HepG2 (cell line): ENCODE results near the gene BIN1. TPM values are rescaled to one million over a fixed set of nuclear protein-coding genes. Genes with fewer than 3 reads are reported as not detected.

Experiments
- ATAC-seq: fragments of 200-7000 bp; cut with Tn5 transposase; 3 replicates; pipeline ENCODE4 v1.9.1; 2020; ENCODE audit warnings: mild to moderate bottlenecking, moderate library complexity
- BruUV-seq: library from RNA; stranded (reverse); fragments of 400-500 nt; replicated peaks from 2 replicates; lab custom pipeline; 2021; lab: Mats Ljungman, UMichigan
- CTCF ChIA-PET: fragments of 300-600 bp; formaldehyde crosslinking; extraction: SDS; loops from one replicate; lab custom pipeline; 2021; ENCODE audit warnings: low total read pairs, inconsistent platforms, low intra/inter-chr PET ratio; lab: Yijun Ruan, JAX
- POLR2A ChIA-PET: fragments of 350-600 bp; sonication (Branson Sonifier 250); formaldehyde crosslinking; loops from one replicate; lab custom pipeline; 2020; ENCODE audit warnings: antibody characterized with exemption, inconsistent platforms; lab: Yijun Ruan, JAX
- DNase-seq: peaks from one replicate; pipeline ENCODE4 v3.0.0-alpha.2; 2015; ENCODE audit warnings: low spot score
- FAIRE-seq: peaks from 3 replicates; lab custom pipeline; 2011; peaks lifted over from hg19 to GRCh38; lab: Jason Lieb, UNC
- H2AFZ ChIP-seq: one replicate; pipeline ENCODE4 v1.6.1; 2011; ENCODE audit warnings: low read length, inconsistent platforms
- H3K27ac ChIP-seq: fragments of 300-600 bp; 3 replicates; pipeline ENCODE4 v1.8.0; 2011; ENCODE audit warnings: mixed run types, mild to moderate bottlenecking, mixed read lengths, low read length, inconsistent platforms; ENCODE audit not compliant: insufficient read depth; ENCODE audit errors: extremely low read length
- H3K27me3 ChIP-seq, 2 experiments: fragments of 200-600 bp in 1 of 2; 2 replicates in 1 of 2; 3 replicates in 1 of 2; pipeline versions ENCODE4 v1.6.0 to v1.8.0; 2011; ENCODE audit warnings: low read length in 2 of 2, mild to moderate bottlenecking in 2 of 2, moderate library complexity in 2 of 2, inconsistent platforms in 1 of 2; ENCODE audit not compliant: insufficient read depth in 2 of 2, control insufficient read depth in 1 of 2
- H3K36me3 ChIP-seq, 2 experiments: fragments of 200-600 bp in 1 of 2; replicated peaks in 1 of 2; 2 replicates in 1 of 2; 3 replicates in 1 of 2; pipeline versions ENCODE4 v1.5.1 to v1.8.0; 2011; ENCODE audit warnings: low read length in 2 of 2, inconsistent platforms in 1 of 2; ENCODE audit not compliant: insufficient read depth in 2 of 2, control insufficient read depth in 1 of 2
- H3K4me1 ChIP-seq: 2 replicates; pipeline ENCODE4 v1.5.1; 2012; ENCODE audit warnings: low read length, inconsistent platforms; ENCODE audit not compliant: insufficient read depth
- H3K4me2 ChIP-seq: 2 replicates; pipeline ENCODE4 v1.6.0; 2011; ENCODE audit warnings: low read depth, low read length, inconsistent platforms
- H3K4me3 ChIP-seq, 3 experiments: fragments of 200-600 bp in 1 of 3; sonication (generic), shearing (Covaris generic) in 1 of 3; replicated peaks in 1 of 3; 2 replicates each; pipeline ENCODE4 v1.5.1; 2011 to 2016; ENCODE audit warnings: low read length in 3 of 3, inconsistent platforms in 2 of 3, low read depth in 2 of 3, mild to moderate bottlenecking in 2 of 3, control low read depth in 1 of 3, mixed read lengths in 1 of 3; ENCODE audit not compliant: insufficient read depth in 1 of 3
- H3K79me2 ChIP-seq: one replicate; pipeline ENCODE4 v1.6.1; 2011; ENCODE audit warnings: low read length, inconsistent platforms; ENCODE audit not compliant: insufficient read depth
- H3K9ac ChIP-seq: 2 replicates; pipeline ENCODE4 v1.6.0; 2011; ENCODE audit warnings: mild to moderate bottlenecking, low read depth, low read length, inconsistent platforms; ENCODE audit not compliant: insufficient read depth
- H3K9me3 ChIP-seq: 2 replicates; pipeline ENCODE4 v1.5.1; 2012; ENCODE audit warnings: mild to moderate bottlenecking, low read length
- H4K20me1 ChIP-seq: 2 replicates; pipeline ENCODE4 v1.6.0; 2011; ENCODE audit warnings: inconsistent platforms, mild to moderate bottlenecking, low read length, moderate library complexity; ENCODE audit not compliant: insufficient read depth
- AHDC1 ChIP-seq: sonication (generic); formaldehyde crosslinking; IDR thresholded peaks from 2 replicates; pipeline ENCODE4 v1.5.1; 2020; ENCODE audit warnings: mild to moderate bottlenecking, missing genetic modification reagents, borderline replicate concordance
- ARHGAP35 ChIP-seq: sonication (generic); formaldehyde crosslinking; IDR thresholded peaks from 2 replicates; pipeline ENCODE4 v1.9.0; 2022; ENCODE audit warnings: mild to moderate bottlenecking, inconsistent platforms, moderate library complexity, missing genetic modification reagents, borderline replicate concordance
- FOXJ3 ChIP-seq: sonication (generic); formaldehyde crosslinking; IDR thresholded peaks from 2 replicates; pipeline ENCODE4 v1.4.0; 2020; ENCODE audit warnings: missing genetic modification reagents, mild to moderate bottlenecking, borderline replicate concordance
- KLF13 ChIP-seq: sonication (generic); formaldehyde crosslinking; IDR thresholded peaks from 2 replicates; pipeline ENCODE4 v1.4.0; 2020; ENCODE audit warnings: mild to moderate bottlenecking, missing genetic modification reagents
- NR1H2 ChIP-seq: sonication (generic); formaldehyde crosslinking; IDR thresholded peaks from 2 replicates; pipeline ENCODE4 v1.8.1; 2022; ENCODE audit warnings: low read depth, missing genetic modification reagents, borderline replicate concordance
- PTBP1 ChIP-seq: fragments of 200-400 bp; formaldehyde crosslinking; IDR thresholded peaks from 2 replicates; pipeline ENCODE4 v1.6.1; 2018; ENCODE audit warnings: low read length, low read depth; ENCODE audit not compliant: poor library complexity, severe bottlenecking
- RBAK ChIP-seq: sonication (generic); formaldehyde crosslinking; IDR thresholded peaks from 2 replicates; pipeline ENCODE4 v1.5.1; 2020; ENCODE audit warnings: mild to moderate bottlenecking, missing genetic modification reagents
- RBM39 ChIP-seq: fragments of 200-400 bp; formaldehyde crosslinking; IDR thresholded peaks from one replicate; pipeline ENCODE4 v1.6.1; 2018; ENCODE audit warnings: antibody characterized with exemption, mild to moderate bottlenecking, low read depth, low read length; ENCODE audit not compliant: poor library complexity, severe bottlenecking
- RFX1 ChIP-seq: fragments of 450-650 bp; IDR thresholded peaks from 2 replicates; pipeline ENCODE4 v1.6.1; 2017
- SMYD3 ChIP-seq: sonication (generic); formaldehyde crosslinking; IDR thresholded peaks from 2 replicates; pipeline ENCODE4 v1.8.1; 2023; ENCODE audit warnings: mild to moderate bottlenecking, missing genetic modification reagents
- SP5 ChIP-seq: IDR thresholded peaks from 2 replicates; pipeline ENCODE4 v1.6.1; 2016; ENCODE audit warnings: low read depth, borderline replicate concordance
- TSC22D2 ChIP-seq: sonication (generic); formaldehyde crosslinking; IDR thresholded peaks from 2 replicates; pipeline ENCODE4 v1.5.1; 2020; ENCODE audit warnings: missing genetic modification reagents, mild to moderate bottlenecking, borderline replicate concordance
- ZNF550 ChIP-seq: sonication (generic); formaldehyde crosslinking; IDR thresholded peaks from 2 replicates; pipeline ENCODE4 v1.4.0; 2020; ENCODE audit warnings: mild to moderate bottlenecking, missing genetic modification reagents, borderline replicate concordance
- ZNF652 ChIP-seq: IDR thresholded peaks from 2 replicates; pipeline ENCODE4 v1.6.1; 2016; ENCODE audit warnings: low read depth, borderline replicate concordance
- ZNF749 ChIP-seq: sonication (generic); formaldehyde crosslinking; IDR thresholded peaks from 2 replicates; pipeline ENCODE4 v1.8.0; 2022; ENCODE audit warnings: mild to moderate bottlenecking, missing genetic modification reagents, moderate library complexity, borderline replicate concordance
- WGBS: methylation state at CpG from one replicate; pipeline ENCODE4 v1.1.6; 2017; ENCODE audit warnings: low lambda C conversion rate; 5-methylcytosine and 5-hydroxymethylcytosine counted together
- in situ Hi-C: cut with HindIII; loops from 2 replicates; pipeline ENCODE4 v1.10.0; 2017; ENCODE audit warnings: low pct_unique_long_range_greater_than_20kb; ENCODE audit not compliant: extremely low pct_ligation_motif_present
- intact Hi-C: fragments of 100-400 bp; cut with micrococcal nuclease; formaldehyde crosslinking; loops from one replicate; pipeline ENCODE4 v1.10.0; 2022; ENCODE audit not compliant: unreplicated experiment
- polyA plus RNA-seq, 8 experiments: library from polyadenylated mRNA; depleted of rRNA in 3 of 8; stranded (reverse) in 7 of 8; unstranded in 1 of 8; fragments of >200 nt; fragmentation: Illumina TruSeq in 4 of 8; extraction: Trizol in 4 of 8; gene quantifications; 2 replicates each; pipeline versions ENCODE4 v1.2.1 to v1.2.3, GENCODE V29; 2011 to 2016; ENCODE audit warnings: low read depth in 4 of 8, missing spikeins in 1 of 8, mixed read lengths in 1 of 8; ENCODE audit not compliant: insufficient read depth in 1 of 8
- total RNA-seq, 5 experiments: library from RNA; depleted of rRNA; stranded (reverse); fragments of >200 nt; fragmentation: Illumina TruSeq; extraction: Trizol; gene quantifications; 2 replicates each; pipeline ENCODE4 v1.2.3, GENCODE V29; 2016; ENCODE audit warnings: low read depth in 1 of 5
- TF ChIP-seq, protein P1 (sequence below): sonication (generic); formaldehyde crosslinking; IDR thresholded peaks from 2 replicates; pipeline ENCODE4 v1.4.0; 2020; ENCODE audit warnings: mild to moderate bottlenecking, missing genetic modification reagents
- TF ChIP-seq, protein P2 (sequence below): sonication (generic); formaldehyde crosslinking; IDR thresholded peaks from 2 replicates; pipeline ENCODE4 v1.8.1; 2023; ENCODE audit warnings: mild to moderate bottlenecking, moderate library complexity, missing genetic modification reagents

BIN1 gene
- total and polyA plus RNA-seq, 2 of the 13 experiments (the other 11 are each of a cell fraction or from before 2014, with no cell fraction given), result 0.93 to 1.2 TPM

DNA sequence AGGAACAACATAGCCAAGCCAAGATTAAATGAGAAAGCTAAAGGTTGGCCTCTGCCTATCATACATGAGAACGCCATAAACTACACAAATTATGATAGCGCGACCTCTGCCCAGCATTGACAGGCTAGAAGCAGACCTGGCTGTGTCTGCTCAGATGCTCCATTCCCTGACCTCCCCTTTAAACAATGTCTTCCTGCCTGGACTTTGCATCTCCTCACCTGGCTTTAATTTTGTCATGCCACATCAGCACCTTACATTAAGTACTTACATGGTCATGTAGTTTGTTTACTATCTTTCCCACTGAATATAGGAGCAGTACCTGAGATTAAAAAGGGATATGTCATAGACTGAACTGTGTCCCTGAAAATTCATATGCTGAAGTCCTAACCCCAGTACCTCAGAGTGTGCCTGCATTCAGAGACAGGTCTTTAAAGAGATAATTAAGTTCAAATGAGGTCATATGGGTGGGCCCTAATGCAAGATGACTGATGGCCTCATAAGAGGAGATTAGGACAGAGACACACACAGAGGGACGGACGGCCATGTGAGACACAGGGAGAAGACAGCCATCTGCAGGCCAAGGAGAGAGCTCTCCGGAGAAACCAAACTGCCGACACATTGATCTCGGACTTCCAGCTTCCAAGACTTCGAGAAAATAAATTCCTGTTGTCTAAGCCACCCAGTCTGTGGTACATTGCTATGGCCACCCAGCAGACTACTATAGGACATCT, 103.7 kb downstream of the BIN1 start:
- ATAC-seq, result peak; percentile 98
- peak overlapping the region; percentile 46 for H3K4me2 ChIP-seq
- H3K27ac ChIP-seq, result no peak overlapping the region
- no peak overlapping the region for H3K9ac ChIP-seq
- H3K4me1 ChIP-seq, result peaks cover 41% of the 10 kb centered on the region
- H3K9me3 ChIP-seq, result no peaks in the 10 kb centered on the region
- ChIA-PET POLR2A (no interaction called here), CTCF (interaction anchor here (1.7 kb wide), 1 partner anchor 31 kb away, joined by 9 read pairs; no protein-coding TSS in a partner anchor)
- peak overlapping the region; percentile 24 for H2AFZ ChIP-seq
- no peaks in the 10 kb centered on the region for H4K20me1 ChIP-seq
- no TSS peak for BruUV-seq
- H3K36me3 ChIP-seq, result no peaks in the 10 kb centered on the region
- no peaks in the 10 kb centered on the region for H3K79me2 ChIP-seq
- FAIRE-seq, result no peak
- WGBS, result 28% methylated on average over 9 of the region's 9 CpGs
- peaks cover 1 to 8% of the 10 kb centered on the region in 2 experiments; a peak in 3 of 5 replicates for H3K27me3 ChIP-seq
- in situ Hi-C loops, result no loop called here
- H3K4me3 ChIP-seq, result no peak overlapping the region; a peak in 1 of 6 replicates
- intact Hi-C loops, result loop anchor here (1.0 kb wide), 1 partner anchor 138 kb away; no protein-coding TSS in a partner anchor
- peak; percentile 60 for DNase-seq
- TF ChIP-seq AHDC1 (CRISPR knock-in tag) (no peak), RFX1 (no peak), RBM39 (no peak), RBAK (CRISPR knock-in tag) (no peak), NR1H2 (CRISPR knock-in tag) (no peak), KLF13 (no peak), FOXJ3 (CRISPR knock-in tag) (no peak), TSC22D2 (CRISPR knock-in tag) (no peak), SP5 (CRISPR knock-in tag) (peak; percentile 14; the same call in 1 of the 2 replicates), PTBP1 (no peak), SMYD3 (0 out of 2 replicates have a peak, but pooled peaks have one; percentile 38), ZNF550 (CRISPR knock-in tag) (no peak), ZNF749 (CRISPR knock-in tag) (no peak), ZNF652 (no peak), ARHGAP35 (CRISPR knock-in tag) (no peak)
- TF ChIP-seq, protein P1, sequence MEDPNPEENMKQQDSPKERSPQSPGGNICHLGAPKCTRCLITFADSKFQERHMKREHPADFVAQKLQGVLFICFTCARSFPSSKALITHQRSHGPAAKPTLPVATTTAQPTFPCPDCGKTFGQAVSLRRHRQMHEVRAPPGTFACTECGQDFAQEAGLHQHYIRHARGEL (CRISPR knock-in tag), result no peak
- TF ChIP-seq, protein P2, sequence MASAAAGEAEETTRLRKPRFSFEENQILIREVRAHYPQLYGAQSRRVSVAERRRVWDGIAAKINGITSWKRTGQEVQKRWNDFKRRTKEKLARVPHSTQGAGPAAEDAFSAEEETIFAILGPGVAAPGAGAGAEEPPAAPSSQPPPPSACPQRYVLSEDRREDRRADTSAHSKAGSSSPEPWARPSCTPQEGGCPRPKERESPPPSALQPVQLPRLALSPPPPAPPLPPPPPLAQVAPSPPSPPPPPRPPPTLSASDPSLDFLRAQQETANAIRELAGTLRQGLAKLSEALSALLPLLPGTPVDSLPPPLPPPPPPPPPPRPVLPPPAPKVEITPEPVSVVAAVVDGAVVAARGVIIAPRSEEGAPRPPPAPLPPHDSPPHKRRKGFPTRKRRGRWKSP, result no peak
